ENCODE data around the gene MEIS1.

DNA sequence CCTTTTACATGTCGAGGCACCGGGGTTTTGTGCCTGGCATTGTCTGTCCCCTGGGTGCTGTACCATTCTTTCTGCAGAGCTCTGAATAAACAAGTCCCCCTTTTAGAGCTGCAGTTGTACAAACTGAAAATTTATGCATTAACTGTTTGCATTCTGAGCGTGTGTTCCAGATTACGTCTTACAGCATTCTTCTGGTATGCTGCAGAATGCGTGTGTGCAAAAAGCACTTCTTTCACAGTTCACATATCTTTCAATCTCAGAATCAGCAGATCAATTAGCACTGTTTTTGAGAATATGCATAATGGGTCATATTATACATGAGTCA lies 27.5 kb downstream of the MEIS1 start:
- TF ChIP-seq, protein P1, sequence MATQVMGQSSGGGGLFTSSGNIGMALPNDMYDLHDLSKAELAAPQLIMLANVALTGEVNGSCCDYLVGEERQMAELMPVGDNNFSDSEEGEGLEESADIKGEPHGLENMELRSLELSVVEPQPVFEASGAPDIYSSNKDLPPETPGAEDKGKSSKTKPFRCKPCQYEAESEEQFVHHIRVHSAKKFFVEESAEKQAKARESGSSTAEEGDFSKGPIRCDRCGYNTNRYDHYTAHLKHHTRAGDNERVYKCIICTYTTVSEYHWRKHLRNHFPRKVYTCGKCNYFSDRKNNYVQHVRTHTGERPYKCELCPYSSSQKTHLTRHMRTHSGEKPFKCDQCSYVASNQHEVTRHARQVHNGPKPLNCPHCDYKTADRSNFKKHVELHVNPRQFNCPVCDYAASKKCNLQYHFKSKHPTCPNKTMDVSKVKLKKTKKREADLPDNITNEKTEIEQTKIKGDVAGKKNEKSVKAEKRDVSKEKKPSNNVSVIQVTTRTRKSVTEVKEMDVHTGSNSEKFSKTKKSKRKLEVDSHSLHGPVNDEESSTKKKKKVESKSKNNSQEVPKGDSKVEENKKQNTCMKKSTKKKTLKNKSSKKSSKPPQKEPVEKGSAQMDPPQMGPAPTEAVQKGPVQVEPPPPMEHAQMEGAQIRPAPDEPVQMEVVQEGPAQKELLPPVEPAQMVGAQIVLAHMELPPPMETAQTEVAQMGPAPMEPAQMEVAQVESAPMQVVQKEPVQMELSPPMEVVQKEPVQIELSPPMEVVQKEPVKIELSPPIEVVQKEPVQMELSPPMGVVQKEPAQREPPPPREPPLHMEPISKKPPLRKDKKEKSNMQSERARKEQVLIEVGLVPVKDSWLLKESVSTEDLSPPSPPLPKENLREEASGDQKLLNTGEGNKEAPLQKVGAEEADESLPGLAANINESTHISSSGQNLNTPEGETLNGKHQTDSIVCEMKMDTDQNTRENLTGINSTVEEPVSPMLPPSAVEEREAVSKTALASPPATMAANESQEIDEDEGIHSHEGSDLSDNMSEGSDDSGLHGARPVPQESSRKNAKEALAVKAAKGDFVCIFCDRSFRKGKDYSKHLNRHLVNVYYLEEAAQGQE (IDR thresholded peaks at IDR 0.05; ENCODE audit: insufficient read depth in 1 of 2, low read depth in 2 of 2, low read length in 2 of 2) = no peak
- TF ChIP-seq POLR2AphosphoS5 (IDR thresholded peaks at IDR 0.05; ENCODE audit: low read depth, low read length) = no peak

Measured in PFSK-1 (cell line).